Measurements from ENCODE around the gene ACTN2. TPM values are rescaled to one million over a fixed set of nuclear protein-coding genes. Genes with fewer than 3 reads are reported as not detected.

Gene ACTN2
- total RNA-seq, 2 experiments from 2014 or later, result 0.28 TPM; not detected in 1

DNA sequence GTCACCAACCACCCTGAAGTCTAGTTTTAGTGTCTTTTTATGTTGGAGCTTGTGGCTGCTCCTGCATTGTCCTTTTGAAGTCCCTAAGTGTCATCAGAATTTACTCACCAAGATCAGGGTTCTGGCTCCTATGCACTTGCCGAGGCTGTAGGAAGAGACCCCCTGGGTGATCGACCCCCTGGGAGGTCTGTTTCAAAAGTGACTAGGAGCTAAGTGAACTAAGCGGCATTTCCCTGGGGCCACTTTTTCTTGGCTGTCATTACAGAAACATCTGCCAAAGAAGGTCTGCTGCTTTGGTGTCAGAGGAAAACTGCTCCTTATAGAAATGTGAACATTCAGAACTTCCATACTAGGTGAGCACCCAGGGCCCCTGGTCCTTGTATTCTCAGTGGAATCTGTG lies 39.4 kb downstream of the ACTN2 start:
- POLR2A ChIA-PET, result no interaction called here
- Histone ChIP-seq H3K27ac (ENCODE audit: low read depth in 1 of 2, low read length in 2 of 2) (no peak overlapping the region), H3K36me3 (ENCODE audit: insufficient read depth, low read length) (no peaks in the 10 kb centered on the region), H3K4me1 (ENCODE audit: insufficient read depth, low read length) (no peaks in the 10 kb centered on the region), H3K27me3 (ENCODE audit: control insufficient read depth in 1 of 2, insufficient read depth in 2 of 2, low read length in 2 of 2) (no peaks in the 10 kb centered on the region), H3K9me3 (ENCODE audit: control insufficient read depth in 1 of 2, insufficient read depth in 1 of 2, low read length in 2 of 2) (peaks cover 0 to 9% of the 10 kb centered on the region in 2 experiments), H3K4me3 (ENCODE audit: low read length) (no peak overlapping the region)
- intact Hi-C loops (cut with DNase I, micrococcal nuclease), result no loop called here
- Mint-ChIP-seq H3K4me3 (no peak overlapping the region), H3K4me1 (ENCODE audit: low read depth) (no peaks in the 10 kb centered on the region), H3K9me3 (no peaks in the 10 kb centered on the region), H3K36me3 (ENCODE audit: low read depth) (no peaks in the 10 kb centered on the region), H3K27ac (no peak overlapping the region), H3K27me3 (peaks cover 20% of the 10 kb centered on the region)
- CTCF ChIA-PET, result no interaction called here
- DNase-seq (no peak), ATAC-seq (ENCODE audit: poor library complexity) (no peak)
- TF ChIP-seq, protein P1, sequence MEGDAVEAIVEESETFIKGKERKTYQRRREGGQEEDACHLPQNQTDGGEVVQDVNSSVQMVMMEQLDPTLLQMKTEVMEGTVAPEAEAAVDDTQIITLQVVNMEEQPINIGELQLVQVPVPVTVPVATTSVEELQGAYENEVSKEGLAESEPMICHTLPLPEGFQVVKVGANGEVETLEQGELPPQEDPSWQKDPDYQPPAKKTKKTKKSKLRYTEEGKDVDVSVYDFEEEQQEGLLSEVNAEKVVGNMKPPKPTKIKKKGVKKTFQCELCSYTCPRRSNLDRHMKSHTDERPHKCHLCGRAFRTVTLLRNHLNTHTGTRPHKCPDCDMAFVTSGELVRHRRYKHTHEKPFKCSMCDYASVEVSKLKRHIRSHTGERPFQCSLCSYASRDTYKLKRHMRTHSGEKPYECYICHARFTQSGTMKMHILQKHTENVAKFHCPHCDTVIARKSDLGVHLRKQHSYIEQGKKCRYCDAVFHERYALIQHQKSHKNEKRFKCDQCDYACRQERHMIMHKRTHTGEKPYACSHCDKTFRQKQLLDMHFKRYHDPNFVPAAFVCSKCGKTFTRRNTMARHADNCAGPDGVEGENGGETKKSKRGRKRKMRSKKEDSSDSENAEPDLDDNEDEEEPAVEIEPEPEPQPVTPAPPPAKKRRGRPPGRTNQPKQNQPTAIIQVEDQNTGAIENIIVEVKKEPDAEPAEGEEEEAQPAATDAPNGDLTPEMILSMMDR (IDR thresholded peaks at IDR 0.05), result no peak

DNA sequence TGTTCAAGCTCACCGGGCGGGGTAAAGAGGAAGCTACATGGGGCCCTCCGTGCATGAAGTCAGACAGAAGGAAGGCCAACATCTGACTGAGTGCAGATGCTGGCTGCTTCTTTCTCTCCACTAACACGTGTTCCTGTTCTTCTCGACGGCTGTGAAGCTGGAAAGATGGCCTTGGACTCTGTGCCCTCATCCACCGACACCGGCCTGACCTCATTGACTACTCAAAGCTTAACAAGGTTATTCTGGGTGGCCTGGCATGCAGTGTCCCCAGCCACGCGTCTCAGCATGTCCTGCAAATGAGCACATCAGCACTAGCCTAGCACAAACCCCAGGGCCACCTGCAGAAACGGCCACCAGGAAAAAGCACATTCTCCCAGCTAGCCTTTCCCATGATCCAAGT lies 41.2 kb downstream of the ACTN2 start:
- DNase-seq (no peak), ATAC-seq (ENCODE audit: poor library complexity) (no peak)
- Mint-ChIP-seq H3K4me1 (ENCODE audit: low read depth) (no peaks in the 10 kb centered on the region), H3K36me3 (ENCODE audit: low read depth) (no peaks in the 10 kb centered on the region), H3K27me3 (peaks cover 24% of the 10 kb centered on the region), H3K4me3 (no peak overlapping the region), H3K9me3 (no peaks in the 10 kb centered on the region), H3K27ac (no peak overlapping the region)
- H3K27ac ChIP-seq (ENCODE audit: low read depth in 1 of 2, low read length in 2 of 2), result no peak overlapping the region
- H3K36me3 ChIP-seq (ENCODE audit: insufficient read depth, low read length), result no peaks in the 10 kb centered on the region
- TF ChIP-seq, protein P1 (IDR thresholded peaks at IDR 0.05), result no peak
- H3K4me1 ChIP-seq (ENCODE audit: insufficient read depth, low read length), result no peaks in the 10 kb centered on the region
- ChIA-PET CTCF (no interaction called here), POLR2A (no interaction called here)
- no peak overlapping the region for H3K4me3 ChIP-seq (ENCODE audit: low read length)
- H3K9me3 ChIP-seq (ENCODE audit: control insufficient read depth in 1 of 2, insufficient read depth in 1 of 2, low read length in 2 of 2), result peaks cover 0 to 9% of the 10 kb centered on the region in 2 experiments
- intact Hi-C loops (cut with DNase I, micrococcal nuclease), result no loop called here
- no peaks in the 10 kb centered on the region for H3K27me3 ChIP-seq (ENCODE audit: control insufficient read depth in 1 of 2, insufficient read depth in 2 of 2, low read length in 2 of 2)

DNA sequence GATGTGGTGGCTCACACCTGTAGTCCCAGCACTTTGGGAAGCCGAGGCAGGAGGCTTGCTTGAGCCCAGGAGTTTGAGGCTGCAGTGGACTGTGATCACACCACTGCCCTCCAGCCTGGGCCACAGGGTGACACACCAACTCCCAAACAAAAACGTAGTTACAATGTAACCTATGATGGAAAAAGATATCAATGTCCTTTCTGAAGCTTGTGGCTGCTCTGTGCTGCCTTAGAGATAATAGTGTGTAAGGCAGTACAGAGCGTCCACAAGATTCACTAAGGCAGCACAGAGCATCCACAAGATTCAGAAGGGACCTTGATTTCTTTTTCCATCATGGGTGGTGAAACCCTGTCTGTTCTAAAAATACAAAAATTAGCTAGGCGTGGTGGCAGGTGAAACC lies 42.5 kb downstream of the ACTN2 start:
- ChIA-PET CTCF (no interaction called here), POLR2A (no interaction called here)
- Histone ChIP-seq H3K4me1 (ENCODE audit: insufficient read depth, low read length) (no peaks in the 10 kb centered on the region), H3K4me3 (ENCODE audit: low read length) (no peak overlapping the region), H3K9me3 (ENCODE audit: control insufficient read depth in 1 of 2, insufficient read depth in 1 of 2, low read length in 2 of 2) (peaks cover 0 to 8% of the 10 kb centered on the region in 2 experiments), H3K27ac (ENCODE audit: low read depth in 1 of 2, low read length in 2 of 2) (no peak overlapping the region), H3K36me3 (ENCODE audit: insufficient read depth, low read length) (no peaks in the 10 kb centered on the region), H3K27me3 (ENCODE audit: control insufficient read depth in 1 of 2, insufficient read depth in 2 of 2, low read length in 2 of 2) (no peaks in the 10 kb centered on the region)
- no peaks in the 10 kb centered on the region for H3K4me1 Mint-ChIP-seq (ENCODE audit: low read depth)
- H3K4me3 Mint-ChIP-seq, result no peak overlapping the region
- H3K9me3 Mint-ChIP-seq, result no peaks in the 10 kb centered on the region
- H3K27me3 Mint-ChIP-seq, result peaks cover 18% of the 10 kb centered on the region
- no peaks in the 10 kb centered on the region for H3K36me3 Mint-ChIP-seq (ENCODE audit: low read depth)
- ATAC-seq (ENCODE audit: poor library complexity) (no peak), DNase-seq (no peak)
- intact Hi-C loops (cut with DNase I, micrococcal nuclease), result no loop called here
- H3K27ac Mint-ChIP-seq, result no peak overlapping the region
- TF ChIP-seq, protein P1 (IDR thresholded peaks at IDR 0.05), result no peak

All from CD4-positive, alpha-beta T cell (primary cell).